ENCODE measurements around the gene KCNK3.
"Not testable (repeated sequence)": the region's sequence is repeated elsewhere in the genome, so short reads cannot be mapped to it uniquely, and the experiment has no call there.

The KCNK3 gene

DNA sequence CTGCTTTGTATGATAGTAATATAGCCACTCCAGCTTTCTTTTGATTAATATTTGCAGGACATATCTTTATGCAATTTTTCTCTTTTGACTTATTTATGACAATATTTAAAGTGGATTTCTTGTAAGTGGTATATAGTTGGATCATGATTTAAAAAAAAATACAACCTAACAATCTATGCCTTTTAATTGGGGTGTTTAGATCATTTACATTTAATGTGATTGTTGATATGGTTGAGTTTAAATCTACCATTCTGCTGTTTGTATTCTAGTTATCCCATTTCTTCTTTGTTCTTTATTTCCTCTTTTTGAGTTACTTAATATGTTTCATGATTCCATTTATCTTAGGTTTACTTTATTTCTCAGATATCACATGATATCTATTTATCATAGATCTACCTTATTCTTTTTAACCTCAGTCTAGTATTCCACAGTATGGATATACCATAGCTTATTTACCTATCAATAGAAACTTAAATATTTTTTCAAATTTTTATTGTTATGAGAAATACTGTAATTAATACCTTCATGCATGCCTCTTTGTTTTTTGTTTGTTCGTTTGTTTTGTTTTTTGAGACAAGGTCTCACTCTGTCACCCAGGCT lies 32.1 kb upstream of the KCNK3 start:
- DNase-seq (ENCODE audit: extremely low spot score, insufficient read length, low read depth) = no peak
- FAIRE-seq = no peak

DNA sequence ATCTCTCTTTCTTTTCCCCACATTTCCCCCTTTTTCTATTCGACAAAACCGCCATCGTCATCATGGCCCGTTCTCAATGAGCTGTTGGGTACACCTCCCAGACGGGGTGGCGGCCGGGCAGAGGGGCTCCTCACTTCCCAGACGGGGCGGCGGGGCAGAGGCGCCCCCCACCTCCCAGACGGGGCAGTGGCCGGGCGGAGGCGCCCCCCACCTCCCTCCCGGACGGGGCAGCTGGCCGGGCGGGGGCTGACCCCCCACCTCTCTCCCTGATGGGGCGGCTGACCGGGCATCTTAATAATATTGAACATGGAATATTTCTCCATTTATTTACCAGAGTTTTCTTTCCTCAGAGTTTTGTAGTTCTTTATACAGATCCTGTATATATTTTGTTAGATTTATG lies 27.2 kb upstream of the KCNK3 start:
- not testable (repeated sequence) for FAIRE-seq; DNase-seq (ENCODE audit: extremely low spot score, insufficient read length, low read depth)

DNA sequence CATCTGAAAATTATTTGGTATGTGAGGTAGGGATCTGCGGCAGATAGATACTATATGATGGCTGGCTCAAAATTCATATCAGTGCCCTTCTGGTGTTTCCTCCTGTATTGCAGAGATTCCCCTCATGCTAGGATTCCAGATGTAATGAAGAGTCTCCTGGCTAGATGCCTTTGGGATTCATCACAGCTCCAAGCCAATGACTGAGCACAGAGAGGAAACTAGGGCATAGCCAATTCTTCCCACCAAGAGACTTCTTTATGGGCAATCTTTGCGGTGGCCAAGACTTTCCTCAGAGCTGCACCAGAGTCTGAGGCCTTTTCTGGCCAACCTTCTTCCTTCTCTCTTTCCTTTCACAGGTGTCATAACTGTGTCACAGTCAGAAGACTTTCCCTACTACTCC lies 25.9 kb upstream of the KCNK3 start:
- no peak for DNase-seq (ENCODE audit: extremely low spot score, insufficient read length, low read depth)
- FAIRE-seq = no peak

DNA sequence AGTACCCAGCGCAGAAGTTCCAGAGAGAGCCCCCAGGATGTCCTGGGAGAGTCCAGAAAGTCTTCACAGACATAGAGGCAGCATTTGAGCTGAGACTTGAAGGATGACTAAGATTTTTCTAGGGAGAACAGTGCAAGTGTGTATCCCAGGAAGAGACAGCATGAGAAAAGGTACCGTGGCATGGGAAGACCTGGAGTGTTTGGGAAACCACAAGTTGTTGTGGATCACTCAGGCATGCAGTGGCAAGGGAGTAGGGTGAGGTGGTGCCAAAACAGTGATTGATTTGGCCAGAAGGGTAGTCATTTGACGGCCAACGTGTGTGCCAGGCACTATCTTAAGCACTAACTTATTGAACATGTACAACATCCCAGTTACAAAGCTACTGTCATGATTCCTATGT lies 24.5 kb upstream of the KCNK3 start:
- DNase-seq (ENCODE audit: extremely low spot score, insufficient read length, low read depth) (no peak), FAIRE-seq (no peak)

DNA sequence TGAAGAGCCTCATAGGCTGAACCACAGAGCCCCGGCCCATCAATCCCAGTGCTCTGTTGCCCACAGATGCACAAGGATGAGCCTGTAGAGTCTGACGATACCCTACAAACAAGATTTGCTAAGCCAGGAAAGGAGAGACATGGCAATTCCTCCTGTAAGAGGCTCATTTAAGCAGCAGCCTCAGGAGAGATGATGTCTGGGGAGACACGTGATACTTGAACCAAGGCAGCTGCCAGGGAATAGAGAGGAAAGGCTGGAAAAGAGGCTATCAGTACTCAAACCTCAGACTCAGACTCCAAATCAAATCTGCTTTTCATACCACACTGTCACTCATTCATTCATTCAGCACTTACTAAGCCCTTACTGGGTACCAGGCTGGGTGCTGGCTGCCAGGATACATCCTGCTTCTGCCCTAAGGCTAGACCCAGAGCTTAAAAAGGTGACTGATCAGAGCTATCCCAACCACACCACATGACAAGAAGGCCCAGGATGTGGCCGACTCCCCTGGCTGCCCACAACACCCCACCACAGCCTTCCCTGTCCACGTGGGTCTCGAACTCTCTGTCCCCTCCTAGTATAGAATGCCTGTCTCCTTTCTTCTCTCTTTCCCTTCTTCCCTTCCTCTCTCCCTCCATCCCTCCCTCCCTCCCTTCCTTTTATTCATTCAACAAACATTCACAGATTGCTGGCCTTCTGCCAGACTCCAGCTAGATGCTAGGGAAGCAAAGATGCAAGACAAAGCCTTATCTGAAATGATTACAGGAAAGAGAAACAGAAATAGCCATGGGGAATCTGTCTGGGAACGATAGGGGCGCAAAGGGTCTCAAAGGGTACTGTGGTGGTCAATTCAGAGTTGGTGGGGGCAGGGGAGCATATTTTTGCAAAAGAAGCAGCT lies 23.4 kb upstream of the KCNK3 start:
- DNase-seq (ENCODE audit: extremely low spot score, insufficient read length, low read depth) = no peak
- no peak for FAIRE-seq

DNA sequence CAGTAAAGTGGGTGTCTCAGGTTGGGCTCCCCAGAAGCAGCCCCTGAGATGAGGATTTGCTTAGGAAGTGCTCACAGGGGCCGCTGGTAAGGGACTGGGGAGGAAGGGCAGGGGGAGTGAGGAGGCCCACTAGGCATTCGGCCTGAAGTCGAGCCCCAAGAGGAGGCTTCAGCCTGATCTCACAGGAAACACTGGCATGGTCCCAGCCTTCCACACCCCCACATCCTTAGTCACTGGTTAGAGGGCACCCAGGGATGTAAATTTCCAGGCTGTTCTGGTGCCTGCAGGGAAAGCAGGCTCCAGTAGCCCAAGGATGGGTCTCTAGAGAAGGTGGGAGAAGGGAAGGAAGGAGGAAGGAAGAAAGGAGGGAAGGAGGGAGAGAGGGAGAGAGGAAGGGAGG lies 22.4 kb upstream of the KCNK3 start:
- DNase-seq (ENCODE audit: extremely low spot score, insufficient read length, low read depth) = no peak
- no peak for FAIRE-seq

DNA sequence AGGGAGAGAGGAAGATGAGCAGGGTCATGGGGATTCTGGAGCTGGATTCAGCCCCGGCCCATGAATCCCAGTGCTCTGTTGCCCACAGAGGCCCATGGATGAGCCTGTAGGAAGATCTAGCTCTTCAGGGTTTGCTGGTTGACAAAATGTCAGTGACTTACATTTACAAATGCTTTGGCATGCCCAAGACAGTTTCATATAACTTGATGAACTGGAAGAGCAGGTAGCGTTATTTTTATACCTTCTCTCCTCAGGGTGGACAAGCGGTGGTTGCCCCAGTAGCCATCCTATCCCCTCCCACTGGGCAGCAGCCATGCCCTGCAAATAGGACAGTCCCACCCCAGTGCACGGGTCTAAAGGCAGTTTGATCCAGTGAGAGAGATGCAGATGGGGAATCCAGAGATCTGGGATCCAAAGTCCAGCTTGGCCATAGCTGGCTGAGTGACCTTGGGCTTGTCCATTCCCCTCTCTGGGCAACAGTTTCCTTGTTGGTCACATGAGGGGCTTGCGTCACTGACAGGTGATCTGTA lies 21.5 kb upstream of the KCNK3 start:
- no peak for DNase-seq (ENCODE audit: extremely low spot score, insufficient read length, low read depth)

DNA sequence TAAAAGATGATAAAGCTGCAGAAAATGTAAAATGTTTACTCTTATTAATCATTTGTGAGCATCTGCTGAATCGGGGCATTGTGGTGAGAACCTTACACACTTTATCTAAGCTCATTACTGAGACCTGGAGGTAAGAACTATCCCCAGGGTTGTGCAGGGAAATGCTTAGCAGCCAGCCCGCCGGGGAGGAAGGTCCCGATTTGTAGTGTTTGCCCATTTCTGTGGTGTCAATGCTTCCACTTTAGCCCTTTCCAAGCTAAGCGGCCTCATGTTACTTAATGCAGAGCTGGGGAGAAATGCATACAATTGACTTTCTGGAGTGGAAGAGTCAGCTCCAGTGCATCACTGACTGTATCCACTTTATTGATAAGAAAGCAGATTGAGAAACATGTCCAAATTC lies 20.8 kb upstream of the KCNK3 start:
- DNase-seq (ENCODE audit: extremely low spot score, insufficient read length, low read depth) (no peak), FAIRE-seq (no peak)

More for the DNA sequence above, 21.5 kb upstream of the KCNK3 start:
- FAIRE-seq = no peak

DNA sequence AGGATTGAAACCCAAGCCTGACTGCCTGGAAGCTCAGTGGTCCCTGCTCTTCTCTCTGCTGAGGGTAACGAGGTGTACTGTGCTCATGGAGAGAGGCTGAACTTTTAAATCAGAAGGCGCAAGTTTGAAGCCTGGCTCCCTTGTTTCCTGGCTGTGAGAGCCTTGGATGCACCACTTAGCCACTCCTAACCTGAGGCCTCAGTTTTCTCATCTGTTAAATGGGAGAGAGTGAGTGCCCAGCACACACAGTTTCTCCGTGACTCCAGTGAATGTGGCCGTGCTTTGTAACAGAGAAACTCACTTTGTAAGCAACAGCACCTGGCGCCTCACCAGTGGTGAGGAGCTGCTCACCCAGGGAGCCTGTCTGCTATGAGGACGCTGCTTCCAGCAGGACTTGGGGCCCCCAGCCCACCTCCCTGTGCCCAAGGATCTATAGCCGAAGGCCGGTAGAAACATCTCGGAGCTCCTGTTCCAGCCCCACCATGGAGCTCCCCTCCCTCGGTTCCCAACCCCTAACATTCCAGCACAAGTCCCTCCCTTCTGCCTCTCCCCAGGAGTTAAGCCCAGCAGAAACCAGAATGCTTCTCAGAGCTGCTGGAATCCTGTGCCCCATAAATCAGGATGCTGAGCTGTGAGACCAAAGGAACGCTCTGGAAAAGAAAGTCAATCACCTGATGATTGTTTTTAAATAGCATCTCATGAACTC lies 20.3 kb upstream of the KCNK3 start:
- FAIRE-seq (no peak), DNase-seq (ENCODE audit: extremely low spot score, insufficient read length, low read depth) (no peak)

DNA sequence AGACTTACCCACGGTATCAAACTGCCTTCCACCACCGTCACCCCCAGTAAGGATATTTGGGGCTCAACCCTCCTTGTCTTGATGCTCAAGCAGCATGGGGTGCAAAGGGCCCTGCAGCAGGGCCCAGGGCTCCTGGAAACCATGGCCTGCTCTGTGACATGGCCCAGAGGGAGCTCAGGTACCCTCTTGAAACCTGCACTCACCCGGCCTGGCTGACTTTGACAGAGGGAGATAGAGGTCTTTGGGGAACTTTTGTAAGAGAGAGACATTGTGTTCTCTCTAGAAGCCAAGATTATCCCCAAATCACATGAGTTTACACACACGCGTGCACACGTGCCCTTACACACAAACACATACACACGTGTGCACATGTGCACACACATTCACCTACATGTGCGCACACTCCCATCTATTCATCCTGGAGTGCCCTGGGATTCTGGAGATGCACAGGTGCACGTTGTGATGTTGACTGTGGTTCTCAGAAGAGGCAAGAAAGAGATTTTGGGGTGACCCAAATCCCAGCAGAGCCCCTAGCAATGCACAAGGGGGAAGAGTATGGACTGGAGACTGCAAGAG lies 19.6 kb upstream of the KCNK3 start:
- DNase-seq (ENCODE audit: extremely low spot score, insufficient read length, low read depth) = no peak
- FAIRE-seq = no peak

DNA sequence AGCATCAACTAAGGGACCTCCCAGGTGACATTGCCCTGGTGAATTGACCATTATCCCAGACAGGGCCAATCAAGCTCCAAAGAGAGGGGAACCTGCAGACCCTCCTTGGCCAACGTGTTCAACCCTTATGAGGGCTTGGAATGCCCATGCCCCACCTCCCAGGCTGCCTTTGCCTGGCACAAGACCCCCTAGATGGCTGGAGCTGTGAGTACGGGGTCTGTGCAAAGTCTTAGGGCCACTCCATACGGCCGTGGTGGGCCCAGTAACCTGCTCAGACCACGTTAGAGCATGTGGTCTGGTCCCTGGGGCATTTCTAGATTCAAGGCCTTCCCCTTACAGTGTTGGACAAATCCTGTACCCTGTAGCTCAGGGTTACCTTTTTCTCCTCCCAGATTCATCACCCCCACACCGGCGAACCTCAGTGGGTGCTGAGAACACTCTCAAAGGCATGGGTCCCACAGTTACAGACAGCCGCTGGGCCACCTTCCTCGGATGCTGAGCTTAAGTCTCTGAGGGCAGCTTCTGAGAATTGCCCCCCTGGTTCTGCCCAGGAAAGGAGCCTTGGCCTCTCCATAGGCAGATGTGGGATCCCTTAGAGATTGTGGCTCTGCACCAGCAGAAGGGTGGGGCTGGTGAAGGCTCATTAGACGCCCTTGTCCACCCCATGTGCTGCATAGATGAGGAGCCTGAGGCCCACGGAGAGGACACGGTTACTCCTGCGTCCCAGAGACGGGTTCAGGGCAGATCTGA lies 18.3 kb upstream of the KCNK3 start:
- no peak for FAIRE-seq

DNA sequence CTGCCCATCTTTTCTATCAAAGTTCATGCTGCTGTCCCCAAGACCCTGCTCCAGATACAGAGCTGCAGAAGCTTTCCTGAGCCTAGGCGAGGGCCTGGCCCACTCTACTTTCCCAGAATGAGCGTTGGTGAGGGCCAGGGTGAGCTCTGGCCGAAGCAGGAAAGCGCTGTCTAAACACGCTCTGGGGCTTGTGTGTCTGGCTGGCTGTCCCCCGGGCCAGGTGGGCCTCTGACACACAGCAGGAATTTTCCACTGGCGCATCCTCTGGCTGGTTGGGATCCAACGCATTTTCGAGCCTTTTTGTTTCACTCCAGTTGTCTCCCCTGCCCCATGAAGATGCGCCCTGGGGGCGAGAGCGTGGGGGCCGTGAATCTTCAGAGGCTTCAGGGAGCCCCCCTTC lies 17.8 kb upstream of the KCNK3 start:
- DNase-seq (ENCODE audit: extremely low spot score, insufficient read length, low read depth) = no peak
- no peak for FAIRE-seq

More for the DNA sequence above, 18.3 kb upstream of the KCNK3 start:
- DNase-seq (ENCODE audit: extremely low spot score, insufficient read length, low read depth) = no peak

DNA sequence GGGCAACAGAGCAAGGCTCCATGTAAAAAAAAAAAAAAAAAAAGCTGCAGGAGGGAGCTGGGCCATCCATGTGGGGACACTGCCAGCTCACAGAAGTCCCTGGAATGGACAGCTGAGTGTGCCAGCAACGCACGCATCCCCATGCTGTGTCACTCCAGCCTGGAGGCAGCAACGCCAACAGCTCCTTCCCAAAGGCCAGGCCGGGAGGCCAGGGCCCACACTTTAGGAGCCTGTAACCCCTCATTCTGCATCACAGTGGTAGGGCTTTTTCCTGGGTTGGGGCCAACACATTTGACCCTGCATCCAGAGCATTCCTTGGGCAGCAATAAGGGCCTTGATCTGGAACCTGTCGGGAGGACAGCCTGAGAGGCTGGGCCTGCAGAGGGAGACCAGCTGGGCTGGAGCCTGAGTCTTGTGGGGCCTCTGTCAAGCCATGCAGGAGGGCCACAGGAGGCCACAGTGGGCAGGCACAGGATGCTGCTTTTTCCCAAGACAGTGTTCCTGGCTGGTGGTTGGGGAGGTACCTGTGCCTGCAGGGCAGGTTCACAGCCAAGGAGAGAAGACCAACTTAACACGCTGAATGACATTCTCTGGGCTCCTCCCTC lies 16.8 kb upstream of the KCNK3 start:
- DNase-seq (ENCODE audit: extremely low spot score, insufficient read length, low read depth) (no peak), FAIRE-seq (no peak)

DNA sequence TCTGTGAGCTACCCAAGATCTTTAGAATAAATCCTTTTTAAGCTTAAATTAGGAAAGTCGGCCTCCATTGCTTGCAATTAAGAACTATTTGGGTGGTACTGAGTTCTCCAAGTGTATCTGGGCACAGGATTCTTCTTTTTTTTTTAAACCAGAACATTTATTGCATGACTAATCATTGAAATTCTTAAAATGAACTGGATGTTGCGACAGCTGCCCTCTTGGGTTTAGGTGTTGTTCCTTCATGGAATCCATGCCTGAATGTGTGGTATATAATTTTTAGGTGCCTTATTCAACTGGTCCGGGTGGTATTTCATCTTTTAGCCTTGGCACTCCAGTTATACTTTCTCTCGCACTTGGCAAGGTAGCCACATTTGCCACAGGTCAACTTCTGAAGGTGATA lies 14.5 kb upstream of the KCNK3 start:
- DNase-seq (ENCODE audit: extremely low spot score, insufficient read length, low read depth) (no peak), FAIRE-seq (no peak)

DNA sequence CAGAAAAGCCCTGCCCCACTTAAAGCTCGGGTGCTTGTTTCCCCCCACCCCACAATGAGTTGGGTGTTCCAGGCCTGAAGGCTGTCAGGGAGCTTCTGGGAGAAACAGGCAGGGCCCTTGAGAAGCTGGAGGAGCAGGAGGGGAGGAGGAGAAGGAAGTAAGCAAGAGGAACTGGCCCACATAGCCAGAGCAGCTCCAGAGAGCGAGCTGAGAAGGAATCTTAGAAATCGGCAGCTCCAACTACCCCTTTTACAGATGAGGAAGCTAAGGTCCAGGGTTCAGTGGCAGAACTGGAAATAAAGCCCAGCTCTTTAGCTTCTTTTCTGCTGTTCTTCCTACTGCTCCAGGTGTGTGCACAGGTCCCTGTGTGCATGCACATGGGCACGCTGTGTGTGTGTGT lies 12.7 kb upstream of the KCNK3 start:
- no peak for FAIRE-seq
- DNase-seq (ENCODE audit: extremely low spot score, insufficient read length, low read depth) = no peak

DNA sequence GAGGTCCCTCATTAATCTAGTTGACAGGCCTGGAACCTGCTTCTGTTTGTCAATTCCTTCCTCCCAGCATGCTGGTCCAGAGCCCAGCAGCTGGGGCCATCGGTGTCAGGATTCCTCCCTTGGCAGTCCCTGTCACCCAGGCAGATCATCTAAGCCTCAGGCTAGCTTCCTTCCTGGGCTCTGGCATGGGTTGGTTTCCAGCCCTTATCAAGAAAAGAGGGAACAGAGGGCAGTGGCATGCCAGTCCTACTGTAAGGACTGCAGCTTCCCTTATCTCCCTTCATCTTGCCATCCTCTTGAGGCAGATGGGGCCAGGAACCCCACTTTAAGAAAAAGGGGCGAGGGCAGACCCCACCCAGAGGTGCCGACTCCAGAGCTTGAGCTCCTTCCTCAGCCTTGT lies 10.9 kb upstream of the KCNK3 start:
- DNase-seq (ENCODE audit: extremely low spot score, insufficient read length, low read depth) (no peak), FAIRE-seq (no peak)

DNA sequence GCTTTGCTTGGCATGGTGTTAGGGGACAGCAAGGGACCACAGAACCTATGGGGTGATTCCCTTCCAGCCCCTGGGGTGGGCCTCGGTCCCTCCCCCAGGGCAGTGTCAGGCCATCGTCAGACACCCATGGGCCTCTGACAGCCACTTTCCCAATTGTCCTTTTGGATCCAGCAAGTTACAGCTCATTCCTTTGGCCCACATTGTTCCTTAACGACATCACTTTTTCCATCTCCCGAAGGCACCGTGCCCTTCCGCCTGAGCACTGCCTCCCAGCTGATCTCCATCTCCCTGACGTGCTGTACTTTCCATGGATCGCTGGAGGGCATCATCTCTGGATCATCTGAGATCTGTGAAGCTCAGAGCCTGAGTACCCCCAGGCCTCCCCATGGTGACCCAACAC lies 10.4 kb upstream of the KCNK3 start:
- FAIRE-seq (no peak), DNase-seq (ENCODE audit: extremely low spot score, insufficient read length, low read depth) (no peak)

DNA sequence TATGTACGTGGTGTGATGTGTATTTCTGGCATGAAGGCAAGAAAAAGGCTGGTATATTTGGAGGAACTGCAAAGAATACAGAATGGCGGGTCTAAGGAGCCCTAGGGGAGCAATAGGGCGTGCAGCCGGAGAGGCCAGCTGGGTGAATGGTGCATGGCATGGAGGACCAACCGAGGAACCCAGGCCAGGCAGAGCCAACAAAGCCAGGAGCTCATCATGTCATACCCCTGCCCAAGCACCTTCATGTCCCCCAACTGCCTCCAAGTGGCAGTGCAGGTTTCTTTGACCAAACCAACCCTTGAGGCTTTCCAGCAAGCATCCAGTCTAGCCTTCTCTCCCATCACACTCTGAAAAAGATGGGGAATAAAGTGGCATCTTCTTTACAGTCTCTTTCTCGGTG lies 8.9 kb upstream of the KCNK3 start:
- DNase-seq (ENCODE audit: extremely low spot score, insufficient read length, low read depth) (no peak), FAIRE-seq (no peak)

DNA sequence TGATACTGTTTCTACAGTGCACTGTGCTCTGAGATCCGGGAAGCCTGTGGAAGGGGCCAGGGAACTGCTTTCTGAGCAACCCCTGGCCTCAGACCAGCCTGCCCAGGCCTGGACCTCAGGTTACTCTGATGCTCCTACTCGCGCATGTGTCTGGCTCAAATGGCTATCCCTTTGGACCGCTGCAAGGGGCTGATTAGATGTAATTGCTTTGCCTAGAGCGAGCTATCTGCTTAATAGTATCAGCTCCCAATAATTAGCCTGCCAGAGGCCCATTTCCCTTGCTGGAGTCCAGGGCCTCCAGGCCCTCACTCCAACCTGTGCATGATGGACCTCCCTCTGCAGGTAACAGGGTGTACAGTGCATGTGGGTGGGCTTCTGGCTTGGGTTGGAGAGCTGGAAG lies 7.2 kb upstream of the KCNK3 start:
- DNase-seq (ENCODE audit: extremely low spot score, insufficient read length, low read depth) (no peak), FAIRE-seq (no peak)

Measured in GM18507 (cell line).